Measurements from ENCODE around the gene KCND2. TPM values are rescaled to one million over a fixed set of nuclear protein-coding genes. Genes with fewer than 3 reads are reported as not detected.

KCND2 gene
- total and polyA plus RNA-seq, 2 of the 4 experiments (the other 2 are of a cell fraction), result under 0.01 TPM; not detected in 1

- Histone ChIP-seq H3K23ac (ENCODE audit: low read depth, low read length) (no peak overlapping the region), H3K56ac (ENCODE audit: extremely low read depth, insufficient read depth, low read length) (no peak overlapping the region), H2AK5ac (ENCODE audit: low read depth, low read length) (no peak overlapping the region), H3K18ac (ENCODE audit: low read depth, low read length) (no peak overlapping the region), H3K4me2 (ENCODE audit: low read depth, low read length) (no peak overlapping the region), H4K91ac (ENCODE audit: insufficient read depth, low read depth, low read length) (no peak overlapping the region), H3K27me3 (ENCODE audit: control insufficient read depth, insufficient read depth, low read length) (peaks cover 6% of the 10 kb centered on the region), H3K4me1 (ENCODE audit: control insufficient read depth, insufficient read depth, low read length) (peaks cover 2% of the 10 kb centered on the region), H2AFZ (replicated peaks; ENCODE audit: low read length, poor library complexity) (no peak overlapping the region), H3K14ac (replicated peaks; ENCODE audit: low read depth, low read length) (no peak overlapping the region), H3K79me1 (ENCODE audit: low read depth in 1 of 2, low read length in 2 of 2) (no peaks in the 10 kb centered on the region), H3K9me3 (ENCODE audit: control insufficient read depth, insufficient read depth, low read length) (no peaks in the 10 kb centered on the region), H3K36me3 (ENCODE audit: control insufficient read depth, insufficient read depth, low read length) (no peaks in the 10 kb centered on the region), H4K20me1 (ENCODE audit: insufficient read depth, low read length) (no peaks in the 10 kb centered on the region), H3K27ac (ENCODE audit: insufficient read depth, low read length) (no peak overlapping the region), H3K4me3 (ENCODE audit: insufficient read depth, low read depth, low read length) (no peak overlapping the region), H2BK120ac (ENCODE audit: low read depth, low read length) (no peak overlapping the region), H3K9ac (ENCODE audit: low read depth, low read length) (no peak overlapping the region), H2BK15ac (ENCODE audit: low read depth, low read length) (no peak overlapping the region), H2BK5ac (ENCODE audit: low read depth, low read length, poor library complexity, severe bottlenecking) (no peak overlapping the region), H3K9me1 (ENCODE audit: insufficient read depth, low read length) (peaks cover 2% of the 10 kb centered on the region; the same call in 1 of the 2 replicates), H3K4ac (ENCODE audit: low read depth, low read length) (no peak overlapping the region), H2AK9ac (replicated peaks; ENCODE audit: low read depth, low read length, poor library complexity) (no peak overlapping the region), H4K8ac (ENCODE audit: low read depth in 2 of 2, low read length in 2 of 2) (no peak overlapping the region), H2BK20ac (ENCODE audit: low read depth, low read length) (no peak overlapping the region), H4K5ac (ENCODE audit: low read depth, low read length) (no peak overlapping the region)
- no TSS peak for BruUV-seq (replicated peaks)
- ATAC-seq (ENCODE audit: low read depth) (no peak), DNase-seq (no peak)
- in situ Hi-C loops (cut with MboI; ENCODE audit: low sequenced_read_pairs) (no loop called here), dilution Hi-C loops (cut with HindIII; ENCODE audit: low sequenced_read_pairs, unreplicated experiment) (no loop called here), intact Hi-C loops (cut with micrococcal nuclease) (loop anchor here (10.0 kb wide), 3 partner anchors 450 to 1030 kb away; partner anchors contain the start of gene KCND2)
- CTCF ChIA-PET, result interaction anchor here (0.6 to 1.5 kb wide), 3 partner anchors 23 to 1827 kb away, joined by 3 read pairs; no protein-coding TSS in a partner anchor
- WGBS, 2 experiments (ENCODE audit: extremely low coverage in 2 of 2, insufficient read length in 1 of 2), result 100% methylated on average over 1 of the region's 2 CpGs; no CpG with 5 or more reads in 1 of the 2 experiments
- TF ChIP-seq FOS (IDR thresholded peaks at IDR 0.05; ENCODE audit: low read depth, low read length) (no peak), ELK1 (IDR thresholded peaks at IDR 0.05; ENCODE audit: borderline replicate concordance, low read depth, low read length) (no peak), POLR2A (IDR thresholded peaks at IDR 0.05; ENCODE audit: low read depth, low read length) (no peak)
- POLR2A ChIA-PET (ENCODE audit: unreplicated experiment), result no interaction called here
Measured at GRCh38 chr7:120724448-120724847, 451.5 kb downstream of the KCND2 start.
